Lung microvascular endothelial cell (primary cell): ENCODE results near the gene PPAN. TPM values are rescaled to one million over a fixed set of nuclear protein-coding genes. Genes with fewer than 3 reads are reported as not detected.

Source experiments
- DNase-seq, 2 donors: peaks; one replicate each; pipeline versions ENCODE4 v3.0.0 to v3.0.0-alpha.2; 2010; ENCODE audit warnings: low read depth in 2 of 2
- total RNA-seq: library from RNA; depleted of rRNA; stranded (reverse); fragments of >200 nt; gene quantifications from 2 replicates; pipeline ENCODE4 v1.2.1, GENCODE V29; 2014

PPAN gene, protein sequence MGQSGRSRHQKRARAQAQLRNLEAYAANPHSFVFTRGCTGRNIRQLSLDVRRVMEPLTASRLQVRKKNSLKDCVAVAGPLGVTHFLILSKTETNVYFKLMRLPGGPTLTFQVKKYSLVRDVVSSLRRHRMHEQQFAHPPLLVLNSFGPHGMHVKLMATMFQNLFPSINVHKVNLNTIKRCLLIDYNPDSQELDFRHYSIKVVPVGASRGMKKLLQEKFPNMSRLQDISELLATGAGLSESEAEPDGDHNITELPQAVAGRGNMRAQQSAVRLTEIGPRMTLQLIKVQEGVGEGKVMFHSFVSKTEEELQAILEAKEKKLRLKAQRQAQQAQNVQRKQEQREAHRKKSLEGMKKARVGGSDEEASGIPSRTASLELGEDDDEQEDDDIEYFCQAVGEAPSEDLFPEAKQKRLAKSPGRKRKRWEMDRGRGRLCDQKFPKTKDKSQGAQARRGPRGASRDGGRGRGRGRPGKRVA
- total RNA-seq: 12.6 and 23.0 TPM in 2 replicates

GRCh38 chr19:10106100-10106936 lies at the start of gene PPAN:
TSS of gene PPAN (plus strand) at chr19:10106362. CDS start at chr19:10106395, 33 bp downstream.
- peak; percentile 99 for DNase-seq

DNA sequence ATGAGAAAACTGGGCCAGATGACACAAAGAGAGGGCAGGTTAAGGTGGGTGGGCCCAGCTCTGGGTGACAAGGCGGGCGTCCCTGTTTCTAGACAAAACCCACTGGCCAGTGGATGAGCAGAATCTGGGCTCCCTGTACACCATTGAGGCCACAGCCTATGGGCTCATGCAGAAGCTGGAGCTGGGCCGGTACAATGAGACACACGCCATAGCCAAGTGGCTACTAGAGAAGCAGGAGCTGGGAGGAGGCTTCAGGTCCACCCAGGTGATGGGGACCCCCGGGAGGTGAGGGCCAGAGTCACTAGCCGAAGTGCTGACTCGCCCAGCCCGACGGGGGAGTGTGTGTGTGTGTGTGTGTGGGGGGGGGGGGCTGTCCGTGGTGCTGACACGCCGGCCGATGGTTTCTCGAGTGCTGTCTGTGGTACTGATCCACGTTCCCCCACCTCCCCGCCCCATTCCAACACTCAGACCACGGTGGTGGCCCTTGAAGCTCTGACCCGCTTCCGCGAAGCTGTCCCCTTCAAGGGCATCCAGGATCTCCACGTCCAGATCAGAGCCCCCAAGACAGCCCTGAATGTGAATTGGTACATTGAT lies 44.3 kb upstream of the PPAN start:
- peak in 1 of 2 donors; percentile 21 for DNase-seq

DNA sequence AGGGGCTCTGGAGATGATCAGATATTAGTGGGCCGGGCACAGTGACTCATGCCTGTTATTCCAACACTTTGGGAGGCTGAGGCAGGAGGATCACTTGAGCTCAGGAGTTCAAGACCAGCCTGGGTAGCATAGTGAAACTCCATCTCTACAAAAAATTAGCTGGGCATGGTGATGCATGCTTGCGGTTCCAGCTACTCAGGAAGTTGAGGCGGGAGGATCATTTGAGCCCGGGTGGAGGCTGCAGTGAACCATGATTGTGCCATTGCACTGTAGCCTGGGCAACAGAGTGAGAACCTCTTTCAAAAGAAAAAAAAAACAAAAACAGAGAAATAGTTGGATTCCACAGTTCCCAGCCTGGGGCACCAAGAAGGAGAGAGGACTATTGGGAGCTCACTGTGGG lies 38.0 kb upstream of the PPAN start:
- no peak for DNase-seq

GRCh38 chr19:10069046-10069445 lies 37.1 kb upstream of the PPAN start:
- DNase-seq: no peak

DNA sequence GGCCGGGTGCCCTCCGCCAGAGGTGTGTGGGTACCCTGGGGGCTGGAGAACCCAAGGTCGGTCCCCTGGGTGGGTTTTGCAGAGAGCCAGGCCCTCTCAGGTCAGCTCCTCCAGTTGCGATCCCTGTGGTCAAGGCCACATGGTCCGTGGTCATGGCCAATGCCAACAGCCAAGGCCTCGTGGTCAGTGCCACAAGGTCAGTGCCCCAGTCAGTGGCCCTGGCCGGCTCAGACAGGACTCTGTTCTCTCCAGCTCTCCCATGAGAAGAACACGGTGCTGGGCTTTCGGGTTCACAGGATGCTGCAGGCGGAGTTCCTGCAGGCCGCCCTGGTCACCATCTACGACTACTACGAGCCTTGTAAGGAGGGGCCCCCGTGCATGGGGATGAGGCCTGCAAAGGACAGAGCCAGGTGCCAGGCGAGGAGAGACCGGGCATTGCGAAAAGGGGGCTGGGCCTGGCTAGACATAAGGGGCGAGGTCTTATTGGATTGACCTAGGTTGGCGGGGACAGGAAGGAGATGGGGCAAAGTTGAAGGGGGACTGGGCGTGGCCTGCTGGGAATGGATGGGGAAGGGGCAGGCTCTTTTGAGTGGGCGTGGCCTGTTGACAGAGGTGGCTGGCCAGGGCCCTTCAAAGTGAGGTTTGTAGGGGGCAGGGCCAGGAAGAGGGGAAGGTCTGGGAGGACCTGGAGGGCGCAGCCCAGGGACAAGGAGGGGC lies 35.3 kb upstream of the PPAN start:
- no peak for DNase-seq

- peak; percentile 37 to 48 for DNase-seq
These were observed 32.0 kb upstream of the PPAN start for GRCh38 chr19:10074153-10074552.

DNA sequence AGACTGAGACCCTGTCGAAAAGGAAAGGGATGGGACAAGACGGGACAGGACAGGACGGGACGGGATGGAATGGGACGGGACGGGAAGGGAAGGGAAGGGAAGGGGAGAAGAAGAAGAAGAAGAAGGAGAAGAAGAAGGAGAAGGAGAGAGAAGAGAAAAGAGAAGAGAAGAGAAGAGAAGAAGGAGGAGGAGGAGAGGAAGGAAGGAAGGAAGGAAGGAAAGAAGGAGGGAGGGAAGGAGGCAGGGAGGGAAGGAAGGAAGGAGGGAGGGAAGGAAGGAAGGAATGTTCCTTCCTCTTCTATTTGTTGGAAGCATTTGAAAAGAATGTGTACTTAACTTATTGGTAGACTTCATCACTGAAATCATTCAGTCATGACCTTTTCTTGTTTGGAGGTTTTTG lies 29.6 kb upstream of the PPAN start:
- no peak for DNase-seq

DNA sequence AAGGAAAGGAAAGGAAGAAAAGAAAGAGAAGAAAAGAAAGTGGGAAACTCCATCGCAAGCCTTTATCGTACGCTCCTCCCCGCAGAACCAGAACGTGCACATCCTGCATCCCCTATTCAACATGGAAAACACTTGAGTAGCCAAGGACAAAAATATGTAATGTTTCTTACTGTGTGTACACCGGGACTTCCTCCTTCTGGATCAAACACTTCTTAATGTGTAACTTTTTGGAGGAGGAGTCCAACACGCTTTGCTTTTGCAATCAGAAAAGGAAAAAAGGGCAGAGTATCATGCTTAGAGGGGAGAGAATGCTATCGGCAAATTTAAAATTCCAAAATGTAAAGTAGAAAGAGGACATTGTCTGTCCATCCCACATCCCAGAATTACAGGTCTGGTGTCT lies 27.8 kb upstream of the PPAN start:
- no peak for DNase-seq

GRCh38 chr19:10079031-10079453 lies 27.1 kb upstream of the PPAN start:
- DNase-seq: no peak

- DNase-seq: no peak
These were observed 22.3 kb upstream of the PPAN start for GRCh38 chr19:10083911-10084310.

DNA sequence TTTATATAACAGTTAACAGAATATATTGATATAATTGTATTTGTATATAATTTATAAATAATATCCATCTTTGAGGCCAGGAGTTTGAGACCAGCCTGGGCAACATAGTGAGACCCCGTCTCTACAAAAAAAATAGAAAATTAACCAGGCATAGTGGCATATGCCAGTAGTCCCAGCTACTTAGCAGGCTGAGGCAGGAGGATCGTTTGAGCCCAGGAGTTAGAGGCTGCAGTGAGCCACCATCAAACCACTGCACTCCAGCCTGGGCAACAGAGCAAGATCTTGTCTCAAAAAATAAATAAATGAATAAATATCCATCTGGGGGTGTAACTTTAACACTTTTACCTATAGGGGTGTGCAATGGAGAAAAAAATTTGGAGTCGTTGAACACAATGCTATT lies 21.4 kb upstream of the PPAN start:
- DNase-seq: no peak

DNA sequence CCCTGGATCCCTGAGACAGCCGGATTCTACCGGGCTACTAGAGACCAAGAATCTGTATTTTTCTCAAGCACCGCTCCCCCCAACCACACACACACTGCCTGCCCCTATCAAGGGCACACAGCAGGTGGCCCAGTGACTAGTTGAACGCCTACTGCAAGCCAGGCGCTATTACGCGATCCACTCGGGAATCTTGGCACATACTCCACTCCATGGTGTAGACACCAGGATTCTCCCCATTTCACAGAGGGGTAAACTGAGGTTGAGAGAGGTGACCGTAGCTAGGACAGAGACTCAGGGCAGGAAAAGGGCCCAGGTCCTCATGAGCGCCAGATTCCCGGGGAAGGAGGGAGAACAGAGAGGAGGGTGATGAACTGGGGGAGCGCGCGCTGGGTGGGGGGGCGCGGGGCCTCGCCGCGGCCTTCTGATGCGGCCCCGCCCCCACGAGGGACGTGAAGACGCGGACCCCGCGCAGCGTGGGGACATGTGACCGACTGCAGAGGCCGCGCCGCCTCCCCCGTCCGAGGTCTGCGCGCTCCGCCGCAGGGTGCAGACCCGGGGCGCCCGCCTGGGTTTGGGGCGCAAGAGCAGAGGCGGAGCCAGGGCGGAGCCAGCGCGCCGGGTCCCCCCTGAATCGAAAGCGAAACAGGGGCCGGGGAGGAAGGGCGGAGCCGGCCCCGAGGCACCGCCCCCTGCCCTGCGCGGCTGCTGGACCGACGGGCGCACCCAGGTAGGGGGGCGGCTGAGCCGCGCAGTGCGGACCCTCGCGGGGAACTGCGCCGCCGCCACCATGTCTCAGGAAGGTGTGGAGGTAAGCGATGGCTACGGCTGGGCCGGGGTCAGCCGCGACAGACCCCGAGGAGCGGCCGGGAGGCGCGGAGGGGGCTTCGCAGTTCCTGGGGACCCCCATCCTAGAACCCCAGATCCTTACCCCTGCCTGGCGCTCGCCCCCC lies 20.2 kb upstream of the PPAN start, which contains the start of gene SHFL:
SHFL (plus strand) TSS at position 677 of the 950 bp plus-strand sequence; CDS start at position 788, 111 bp downstream.
- DNase-seq: peak; percentile 66 to 71

DNA sequence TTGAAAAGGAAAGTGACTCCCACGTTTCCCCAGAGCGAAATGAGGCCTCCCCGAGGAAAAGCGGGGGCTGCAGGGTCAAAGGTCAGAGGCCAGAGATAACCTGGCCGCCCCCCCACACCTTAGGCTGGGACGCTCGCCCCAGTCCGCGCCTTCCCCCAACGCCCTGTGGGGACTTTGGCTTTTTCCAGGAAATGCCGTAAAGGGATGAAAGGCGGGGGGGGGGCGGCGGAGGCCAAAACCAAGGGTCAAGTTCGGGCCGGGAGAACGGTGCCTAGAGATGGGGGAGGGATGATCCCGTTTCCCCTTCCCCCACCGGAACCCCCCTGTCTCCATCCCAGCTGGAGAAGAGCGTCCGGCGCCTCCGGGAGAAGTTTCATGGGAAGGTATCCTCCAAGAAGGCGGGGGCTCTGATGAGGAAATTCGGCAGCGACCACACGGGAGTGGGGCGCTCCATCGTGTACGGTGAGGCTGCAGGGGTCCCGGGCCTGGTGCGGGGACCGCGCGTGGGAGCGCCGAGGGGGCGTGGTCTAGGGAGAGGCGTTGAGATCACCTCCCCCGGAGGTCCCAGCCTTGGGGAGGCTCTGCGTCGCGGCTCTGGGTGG lies 19.5 kb upstream of the PPAN start:
- no peak for DNase-seq

DNA sequence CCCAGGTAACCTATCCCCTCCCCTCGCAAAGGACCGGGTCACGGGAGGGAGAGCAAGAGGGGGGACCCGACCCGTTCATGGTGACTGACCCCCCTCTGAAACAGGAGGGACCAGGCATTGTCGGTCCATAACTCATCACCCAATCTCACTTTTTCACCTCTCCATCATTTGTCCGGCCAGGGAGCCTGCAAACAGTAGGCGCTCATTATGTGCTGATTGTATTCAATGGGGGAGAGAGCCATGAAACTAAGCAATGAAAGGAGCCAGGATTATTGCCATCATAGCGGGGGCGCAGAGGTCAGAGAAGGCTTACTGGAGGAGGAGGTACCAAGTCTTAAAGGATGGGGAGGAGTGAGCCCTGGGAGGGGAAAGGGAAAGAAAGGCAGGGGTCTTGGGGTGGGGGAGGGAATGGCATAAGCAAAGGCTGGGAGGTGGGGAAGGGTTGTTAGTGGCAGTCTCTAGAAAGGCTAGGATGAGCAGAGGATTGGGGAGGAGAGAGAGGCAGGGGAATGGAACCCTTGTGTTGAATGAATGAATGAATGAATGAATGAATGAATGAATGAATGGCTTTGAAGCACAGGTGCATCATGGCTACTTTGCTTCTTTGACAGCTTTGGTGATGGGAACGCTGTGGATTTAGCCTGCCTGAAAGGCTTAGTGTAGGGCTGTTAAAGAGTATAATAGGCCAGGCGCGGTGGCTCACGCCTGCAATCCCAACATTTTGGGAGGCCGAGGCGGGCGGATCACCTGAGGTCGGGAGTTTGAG lies 18.7 kb upstream of the PPAN start:
- DNase-seq: no peak

GRCh38 chr19:10088949-10089554 lies 17.1 kb upstream of the PPAN start:
- DNase-seq: no peak

- DNase-seq: no peak
These were observed 16.3 kb upstream of the PPAN start for GRCh38 chr19:10089801-10090375.

- DNase-seq: no peak
These were observed 14.8 kb upstream of the PPAN start for GRCh38 chr19:10091370-10091687.

- no peak for DNase-seq
These were observed 14.1 kb upstream of the PPAN start for GRCh38 chr19:10091895-10092641.
